LNCAP (cell line): ENCODE measurements around the gene MDM4.

Experiments
- CTCF ChIP-seq: fragments of 450-650 bp; IDR thresholded peaks from 2 replicates; pipeline ENCODE4 v1.5.1; 2017; ENCODE audit warnings: mild to moderate bottlenecking

The MDM4 gene

GRCh38 chr1:204473400-204473965 lies 42.7 kb upstream of the MDM4 start:
- TF ChIP-seq CTCF: no peak

- no peak for TF ChIP-seq CTCF
These were observed 40.4 kb upstream of the MDM4 start for GRCh38 chr1:204475656-204476432.

GRCh38 chr1:204476563-204476962 lies 39.6 kb upstream of the MDM4 start:
- no peak for TF ChIP-seq CTCF

- no peak for TF ChIP-seq CTCF
These were observed 39.0 kb upstream of the MDM4 start for GRCh38 chr1:204477036-204477740.

GRCh38 chr1:204478172-204478899 lies 37.9 kb upstream of the MDM4 start:
- TF ChIP-seq CTCF: no peak

GRCh38 chr1:204478921-204479320 lies 37.3 kb upstream of the MDM4 start:
- TF ChIP-seq CTCF: no peak

GRCh38 chr1:204479387-204480136 lies 36.6 kb upstream of the MDM4 start:
- no peak for TF ChIP-seq CTCF
